ENCODE measurements around the gene DIPK1C.

- no peak for TF ChIP-seq CTCF (IDR thresholded peaks at IDR 0.05)
- TF ChIP-seq POLR2A (IDR thresholded peaks at IDR 0.05) = no peak
Observed at GRCh38 chr18:74444104-74444503, 13.0 kb downstream of the DIPK1C start.
